PC-3 (cell line): ENCODE measurements around the gene SLC38A11. TPM values are rescaled to one million over a fixed set of nuclear protein-coding genes. Genes with fewer than 3 reads are reported as not detected.

Experiments used
- ATAC-seq: fragments of 200-7000 bp; cut with Tn5 transposase; 2 replicates; pipeline ENCODE4 v1.9.1; 2020; ENCODE audit warnings: mild to moderate bottlenecking, moderate library complexity
- BruUV-seq: library from RNA; stranded (reverse); fragments of 400-500 nt; replicated peaks from 2 replicates; lab custom pipeline; 2021; lab: Mats Ljungman, UMichigan
- CTCF ChIA-PET: fragments of 300-600 bp; sonication (Branson Sonifier 250); formaldehyde crosslinking; loops from one replicate; lab custom pipeline; 2022; ENCODE audit warnings: antibody characterized with exemption; lab: Charles Lee
- POLR2A ChIA-PET: fragments of 300-600 bp; sonication (Branson Sonifier 250); formaldehyde crosslinking; loops from one replicate; lab custom pipeline; 2022; ENCODE audit warnings: antibody characterized with exemption; ENCODE audit not compliant: unreplicated experiment; lab: Charles Lee
- DNase-seq: peaks from one replicate; pipeline ENCODE4 v3.0.0-alpha.2; 2015
- H2AFZ ChIP-seq: fragments of 300-600 bp; sonication (generic); 2 replicates; pipeline ENCODE4 v1.6.0; 2016; ENCODE audit warnings: antibody characterized with exemption, low read length
- H3F3A ChIP-seq: fragments of 300-600 bp; sonication (generic); one replicate; pipeline ENCODE4 v1.6.0; 2017; ENCODE audit warnings: antibody characterized with exemption, low read length, control low read depth, mild to moderate bottlenecking; ENCODE audit not compliant: unreplicated experiment
- H3K27ac ChIP-seq: fragments of 300-600 bp; sonication (generic); 2 replicates; pipeline ENCODE4 v1.5.1; 2016; ENCODE audit warnings: mild to moderate bottlenecking, low read length
- H3K27me3 ChIP-seq: fragments of 300-600 bp; sonication (generic); 2 replicates; pipeline ENCODE4 v1.6.1; 2016; ENCODE audit warnings: low read length, mixed read lengths
- H3K36me3 ChIP-seq: fragments of 300-600 bp; sonication (generic); 2 replicates; pipeline ENCODE4 v1.6.1; 2016; ENCODE audit warnings: low read depth, mixed run types, low read length, mixed read lengths
- H3K4me1 ChIP-seq: fragments of 300-600 bp; sonication (generic); 2 replicates; pipeline ENCODE4 v1.5.1; 2016; ENCODE audit warnings: low read length; ENCODE audit not compliant: insufficient read depth
- H3K4me2 ChIP-seq: fragments of 300-600 bp; sonication (generic); 2 replicates; pipeline ENCODE4 v1.6.0; 2016; ENCODE audit warnings: low read length
- H3K4me3 ChIP-seq: fragments of 300-600 bp; sonication (generic); 2 replicates; pipeline ENCODE4 v1.5.1; 2016; ENCODE audit warnings: mild to moderate bottlenecking, low read length, mixed read lengths
- H3K79me2 ChIP-seq: fragments of 300-600 bp; sonication (generic); 2 replicates; pipeline ENCODE4 v1.6.1; 2017; ENCODE audit warnings: low read length, mixed read lengths
- H3K9ac ChIP-seq: fragments of 300-600 bp; sonication (generic); 2 replicates; pipeline ENCODE4 v1.6.0; 2016; ENCODE audit warnings: mild to moderate bottlenecking, low read length
- H3K9me2 ChIP-seq: fragments of 300-600 bp; sonication (generic); replicated peaks from 2 replicates; pipeline ENCODE4 v1.6.1; 2016; ENCODE audit warnings: mixed run types, low read length, mixed read lengths
- H3K9me3 ChIP-seq: fragments of 300-600 bp; sonication (generic); 2 replicates; pipeline ENCODE4 v1.6.1; 2016; ENCODE audit warnings: low read length, mixed read lengths
- H4K20me1 ChIP-seq: fragments of 300-600 bp; sonication (generic); 2 replicates; pipeline ENCODE4 v1.6.1; 2016; ENCODE audit warnings: low read length, mixed read lengths
- EZH2 ChIP-seq: fragments of 300-600 bp; sonication (generic); IDR thresholded peaks from one replicate; pipeline ENCODE4 v1.6.1; 2017; ENCODE audit warnings: antibody characterized with exemption, mild to moderate bottlenecking, low read length; ENCODE audit not compliant: unreplicated experiment
- EZH2phosphoT487 ChIP-seq: fragments of 300-600 bp; sonication (generic); IDR thresholded peaks from 2 replicates; pipeline ENCODE4 v1.6.1; 2018; ENCODE audit warnings: mild to moderate bottlenecking, antibody characterized with exemption, low read length, borderline replicate concordance
- intact Hi-C: fragments of 100-400 bp; cut with micrococcal nuclease; formaldehyde crosslinking; loops from 2 replicates; pipeline ENCODE4 v1.9.0; 2023
- total RNA-seq: library from RNA; depleted of rRNA; stranded (reverse); fragments of >200 nt; gene quantifications from 2 replicates; pipeline ENCODE4 v1.2.3, GENCODE V29; 2014
- TF ChIP-seq, protein P1 (sequence below): fragments of 300-600 bp; sonication (generic); conservative IDR thresholded peaks from 2 replicates; pipeline ENCODE4 v1.5.1; 2017; ENCODE audit warnings: antibody characterized with exemption, low read depth, mild to moderate bottlenecking, low read length

SLC38A11 gene
- total RNA-seq, 1 experiment from 2014 or later = 0.36 TPM

- Histone ChIP-seq H3K27me3 (no peaks in the 10 kb centered on the region), H3K4me1 (peaks cover 17% of the 10 kb centered on the region), H3K9ac (no peak overlapping the region), H3K9me3 (no peaks in the 10 kb centered on the region), H3K4me3 (no peak overlapping the region), H3K79me2 (no peaks in the 10 kb centered on the region), H3F3A (no peaks in the 10 kb centered on the region), H4K20me1 (no peaks in the 10 kb centered on the region), H2AFZ (no peak overlapping the region), H3K4me2 (no peak overlapping the region), H3K36me3 (no peaks in the 10 kb centered on the region), H3K27ac (no peak overlapping the region), H3K9me2 (no peaks in the 10 kb centered on the region)
- intact Hi-C loops = no loop called here
- ATAC-seq (no peak), DNase-seq (no peak)
- CTCF ChIA-PET = no interaction called here
- TF ChIP-seq EZH2phosphoT487 (no peak), EZH2 (no peak)
- TF ChIP-seq, protein P1, sequence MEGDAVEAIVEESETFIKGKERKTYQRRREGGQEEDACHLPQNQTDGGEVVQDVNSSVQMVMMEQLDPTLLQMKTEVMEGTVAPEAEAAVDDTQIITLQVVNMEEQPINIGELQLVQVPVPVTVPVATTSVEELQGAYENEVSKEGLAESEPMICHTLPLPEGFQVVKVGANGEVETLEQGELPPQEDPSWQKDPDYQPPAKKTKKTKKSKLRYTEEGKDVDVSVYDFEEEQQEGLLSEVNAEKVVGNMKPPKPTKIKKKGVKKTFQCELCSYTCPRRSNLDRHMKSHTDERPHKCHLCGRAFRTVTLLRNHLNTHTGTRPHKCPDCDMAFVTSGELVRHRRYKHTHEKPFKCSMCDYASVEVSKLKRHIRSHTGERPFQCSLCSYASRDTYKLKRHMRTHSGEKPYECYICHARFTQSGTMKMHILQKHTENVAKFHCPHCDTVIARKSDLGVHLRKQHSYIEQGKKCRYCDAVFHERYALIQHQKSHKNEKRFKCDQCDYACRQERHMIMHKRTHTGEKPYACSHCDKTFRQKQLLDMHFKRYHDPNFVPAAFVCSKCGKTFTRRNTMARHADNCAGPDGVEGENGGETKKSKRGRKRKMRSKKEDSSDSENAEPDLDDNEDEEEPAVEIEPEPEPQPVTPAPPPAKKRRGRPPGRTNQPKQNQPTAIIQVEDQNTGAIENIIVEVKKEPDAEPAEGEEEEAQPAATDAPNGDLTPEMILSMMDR = no peak
- POLR2A ChIA-PET = no interaction called here
- BruUV-seq = no TSS peak
Observed at GRCh38 chr2:164899121-164899520, 56.2 kb downstream of the SLC38A11 start.

- H3K9me2 ChIP-seq = no peaks in the 10 kb centered on the region
- no peak overlapping the region for H3K27ac ChIP-seq
- no peak overlapping the region for H2AFZ ChIP-seq
- no peak for TF ChIP-seq EZH2
- no peak for TF ChIP-seq EZH2phosphoT487
- TF ChIP-seq, protein P1 = no peak
- no peaks in the 10 kb centered on the region for H3K27me3 ChIP-seq
- H3K9me3 ChIP-seq = no peaks in the 10 kb centered on the region
- no peaks in the 10 kb centered on the region for H3F3A ChIP-seq
- H4K20me1 ChIP-seq = no peaks in the 10 kb centered on the region
- no TSS peak for BruUV-seq
- DNase-seq = no peak
- POLR2A ChIA-PET = no interaction called here
- no peaks in the 10 kb centered on the region for H3K79me2 ChIP-seq
- no peak overlapping the region for H3K9ac ChIP-seq
- H3K4me2 ChIP-seq = no peak overlapping the region
- ATAC-seq = no peak
- H3K4me1 ChIP-seq = peaks cover 17% of the 10 kb centered on the region
- CTCF ChIA-PET = no interaction called here
- H3K36me3 ChIP-seq = no peaks in the 10 kb centered on the region
- intact Hi-C loops = no loop called here
- no peak overlapping the region for H3K4me3 ChIP-seq
Observed at GRCh38 chr2:164898475-164898874, 56.9 kb downstream of the SLC38A11 start.

DNA sequence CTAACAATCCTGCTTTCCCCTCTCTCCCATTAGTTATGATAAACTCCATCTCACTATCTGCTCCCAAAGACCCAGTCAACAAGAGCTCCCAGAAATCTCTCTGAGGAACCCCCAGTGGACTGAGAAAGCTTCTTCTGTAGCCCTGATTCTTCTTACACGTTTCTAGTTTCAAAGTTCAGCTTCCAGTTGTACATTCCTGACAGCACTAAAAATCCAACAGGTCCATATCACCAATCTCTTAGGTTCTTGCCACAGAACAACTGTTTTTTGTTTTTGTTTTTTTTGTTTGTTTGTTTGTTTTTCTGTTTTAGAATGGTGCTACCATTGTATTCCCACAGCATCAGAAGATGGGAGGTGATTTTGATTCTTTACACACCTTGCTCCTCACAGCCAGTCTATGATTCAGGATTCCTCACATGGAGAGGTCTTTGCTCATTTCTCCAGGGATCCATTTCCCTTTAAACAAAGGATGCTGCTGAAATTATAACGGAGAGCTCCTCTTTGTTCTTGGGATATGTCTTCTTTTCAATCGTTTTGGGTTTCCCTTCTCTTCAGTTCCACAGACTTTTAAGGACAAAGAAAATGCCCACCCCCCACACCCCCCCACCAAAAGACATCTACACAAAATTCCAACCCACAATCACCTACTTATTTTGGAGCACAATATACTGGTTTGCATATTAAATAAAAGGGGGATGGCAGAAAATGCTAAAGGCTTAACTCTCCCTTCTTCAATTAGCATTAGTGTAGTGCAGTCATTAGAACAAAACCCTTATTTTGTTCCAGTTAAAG is 57.7 kb downstream of the SLC38A11 start:
- no peak overlapping the region for H2AFZ ChIP-seq
- no peaks in the 10 kb centered on the region for H3K79me2 ChIP-seq
- no peaks in the 10 kb centered on the region for H3F3A ChIP-seq
- no peak overlapping the region for H3K27ac ChIP-seq
- no peaks in the 10 kb centered on the region for H3K9me2 ChIP-seq
- ATAC-seq = no peak
- DNase-seq = no peak
- no peak overlapping the region for H3K4me2 ChIP-seq
- no peaks in the 10 kb centered on the region for H4K20me1 ChIP-seq
- peaks cover 17% of the 10 kb centered on the region for H3K4me1 ChIP-seq
- intact Hi-C loops = no loop called here
- no TSS peak for BruUV-seq
- ChIA-PET POLR2A (no interaction called here), CTCF (no interaction called here)
- no peaks in the 10 kb centered on the region for H3K27me3 ChIP-seq
- H3K9ac ChIP-seq = no peak overlapping the region
- H3K36me3 ChIP-seq = no peaks in the 10 kb centered on the region
- H3K9me3 ChIP-seq = no peaks in the 10 kb centered on the region
- TF ChIP-seq EZH2phosphoT487 (no peak), EZH2 (no peak)
- TF ChIP-seq, protein P1 = no peak
- no peak overlapping the region for H3K4me3 ChIP-seq
